Muscle layer of duodenum (tissue), 2 donors: ENCODE measurements around the gene CTNNBL1.

Source experiments
- H3K27ac ChIP-seq: one replicate; pipeline ENCODE4 v1.7.0; 2013; ENCODE audit warnings: mild to moderate bottlenecking, low read length
- H3K27me3 ChIP-seq: one replicate; pipeline ENCODE4 v1.7.0; 2013; ENCODE audit warnings: low read depth, mild to moderate bottlenecking, control low read depth, low read length
- H3K36me3 ChIP-seq, 2 donors: one replicate each; pipeline ENCODE4 v1.7.0; 2013; ENCODE audit warnings: low read length in 2 of 2, control low read depth in 1 of 2, mild to moderate bottlenecking in 1 of 2; ENCODE audit not compliant: insufficient read depth in 2 of 2, control insufficient read depth in 1 of 2
- H3K4me1 ChIP-seq, 2 donors: one replicate each; pipeline ENCODE4 v1.7.0; 2013; ENCODE audit warnings: low read length in 2 of 2, mild to moderate bottlenecking in 2 of 2, control low read depth in 1 of 2, moderate library complexity in 1 of 2; ENCODE audit not compliant: insufficient read depth in 2 of 2, control insufficient read depth in 1 of 2
- H3K4me3 ChIP-seq, 2 donors: one replicate each; pipeline ENCODE4 v1.7.0; 2013; ENCODE audit warnings: low read length in 2 of 2, low read depth in 1 of 2, mild to moderate bottlenecking in 1 of 2
- H3K9me3 ChIP-seq, 2 donors: one replicate each; pipeline ENCODE4 v1.7.0; 2013; ENCODE audit warnings: low read length in 2 of 2, control low read depth in 1 of 2, mild to moderate bottlenecking in 1 of 2; ENCODE audit not compliant: control insufficient read depth in 1 of 2
- donor health status: healthy.

CTNNBL1 gene

GRCh38 chr20:37770908-37771307 is 77.1 kb downstream of the CTNNBL1 start:
- H3K27ac ChIP-seq, result no peak overlapping the region
- H3K4me3 ChIP-seq, result no peak overlapping the region
- no peaks in the 10 kb centered on the region for H3K27me3 ChIP-seq
- no peaks in the 10 kb centered on the region for H3K4me1 ChIP-seq
- H3K36me3 ChIP-seq, result peaks cover 23 to 24% of the 10 kb centered on the region in 2 donors
- no peaks in the 10 kb centered on the region for H3K9me3 ChIP-seq

GRCh38 chr20:37773291-37773826 is 79.5 kb downstream of the CTNNBL1 start:
- Histone ChIP-seq H3K27ac (no peak overlapping the region), H3K4me1 (no peaks in the 10 kb centered on the region), H3K36me3 (peaks cover 14 to 15% of the 10 kb centered on the region in 2 donors), H3K4me3 (no peak overlapping the region), H3K27me3 (no peaks in the 10 kb centered on the region), H3K9me3 (no peaks in the 10 kb centered on the region)

- peaks cover 12 to 16% of the 10 kb centered on the region in 2 donors for H3K36me3 ChIP-seq
- H3K9me3 ChIP-seq, result no peaks in the 10 kb centered on the region
- no peak overlapping the region for H3K27ac ChIP-seq
- no peaks in the 10 kb centered on the region for H3K4me1 ChIP-seq
- no peaks in the 10 kb centered on the region for H3K27me3 ChIP-seq
- no peak overlapping the region for H3K4me3 ChIP-seq
Measured at GRCh38 chr20:37774156-37774555, 80.3 kb downstream of the CTNNBL1 start.

- Histone ChIP-seq H3K9me3 (no peaks in the 10 kb centered on the region), H3K27me3 (no peaks in the 10 kb centered on the region), H3K4me3 (no peak overlapping the region), H3K36me3 (peaks cover 7 to 14% of the 10 kb centered on the region in 2 donors), H3K4me1 (no peaks in the 10 kb centered on the region), H3K27ac (no peak overlapping the region)
Measured at GRCh38 chr20:37775200-37775599, 81.4 kb downstream of the CTNNBL1 start.

GRCh38 chr20:37776049-37776448 is 82.2 kb downstream of the CTNNBL1 start:
- Histone ChIP-seq H3K27me3 (no peaks in the 10 kb centered on the region), H3K36me3 (peaks cover 7 to 17% of the 10 kb centered on the region in 2 donors), H3K4me3 (no peak overlapping the region), H3K4me1 (no peaks in the 10 kb centered on the region), H3K27ac (no peak overlapping the region), H3K9me3 (no peaks in the 10 kb centered on the region)

- no peaks in the 10 kb centered on the region for H3K27me3 ChIP-seq
- H3K9me3 ChIP-seq, result no peaks in the 10 kb centered on the region
- peaks cover 7 to 17% of the 10 kb centered on the region in 2 donors for H3K36me3 ChIP-seq
- no peak overlapping the region for H3K27ac ChIP-seq
- H3K4me3 ChIP-seq, result no peak overlapping the region
- no peaks in the 10 kb centered on the region for H3K4me1 ChIP-seq
Measured at GRCh38 chr20:37776526-37776925, 82.7 kb downstream of the CTNNBL1 start.

- no peaks in the 10 kb centered on the region for H3K4me1 ChIP-seq
- no peaks in the 10 kb centered on the region for H3K9me3 ChIP-seq
- H3K27ac ChIP-seq, result no peak overlapping the region
- H3K27me3 ChIP-seq, result no peaks in the 10 kb centered on the region
- H3K4me3 ChIP-seq, result no peak overlapping the region
- H3K36me3 ChIP-seq, result peaks cover 7 to 17% of the 10 kb centered on the region in 2 donors
Measured at GRCh38 chr20:37777012-37777950, 83.5 kb downstream of the CTNNBL1 start.

- Histone ChIP-seq H3K36me3 (peaks cover 7 to 17% of the 10 kb centered on the region in 2 donors), H3K9me3 (no peaks in the 10 kb centered on the region), H3K27me3 (no peaks in the 10 kb centered on the region), H3K27ac (no peak overlapping the region), H3K4me1 (no peaks in the 10 kb centered on the region), H3K4me3 (no peak overlapping the region)
Measured at GRCh38 chr20:37777988-37778659, 84.3 kb downstream of the CTNNBL1 start.

- Histone ChIP-seq H3K27me3 (no peaks in the 10 kb centered on the region), H3K4me3 (no peak overlapping the region), H3K4me1 (no peaks in the 10 kb centered on the region), H3K27ac (no peak overlapping the region), H3K36me3 (peaks cover 12 to 17% of the 10 kb centered on the region in 2 donors), H3K9me3 (no peaks in the 10 kb centered on the region)
Measured at GRCh38 chr20:37781626-37782025, 87.8 kb downstream of the CTNNBL1 start.

- H3K9me3 ChIP-seq, result no peaks in the 10 kb centered on the region
- H3K4me1 ChIP-seq, result no peaks in the 10 kb centered on the region
- H3K4me3 ChIP-seq, result no peak overlapping the region
- no peak overlapping the region for H3K27ac ChIP-seq
- peaks cover 17 to 29% of the 10 kb centered on the region in 2 donors for H3K36me3 ChIP-seq
- no peaks in the 10 kb centered on the region for H3K27me3 ChIP-seq
Measured at GRCh38 chr20:37786043-37786442, 92.2 kb downstream of the CTNNBL1 start.

- no peak overlapping the region for H3K27ac ChIP-seq
- H3K4me3 ChIP-seq, result no peak overlapping the region
- H3K27me3 ChIP-seq, result no peaks in the 10 kb centered on the region
- peaks cover 0 to 4% of the 10 kb centered on the region in 2 donors for H3K9me3 ChIP-seq
- peaks cover 17 to 48% of the 10 kb centered on the region in 2 donors for H3K36me3 ChIP-seq
- no peaks in the 10 kb centered on the region for H3K4me1 ChIP-seq
Measured at GRCh38 chr20:37789408-37789807, 95.6 kb downstream of the CTNNBL1 start.
